ENCODE results near the gene ZNF428.

DNA sequence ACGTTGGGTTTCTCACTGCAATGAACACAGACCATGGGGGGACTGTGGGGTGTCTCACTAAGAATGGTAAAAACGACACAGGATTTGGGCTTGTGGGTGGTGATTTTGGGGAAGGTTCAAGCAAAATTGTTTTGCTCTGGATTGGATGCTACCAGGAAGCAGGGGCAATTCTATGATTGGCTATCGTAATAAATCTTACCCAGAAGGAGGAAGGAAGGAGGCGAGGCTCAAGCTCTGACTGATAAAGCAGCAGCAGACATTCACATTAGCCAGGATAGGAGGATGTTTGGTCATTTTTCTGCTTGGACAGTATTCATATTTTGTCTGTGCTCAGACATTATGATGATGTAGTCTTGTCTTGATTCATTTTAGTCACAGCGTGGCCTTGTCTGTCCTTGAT is 21.6 kb downstream of the ZNF428 start:
- no peak for TF ChIP-seq POLR2A (IDR thresholded peaks at IDR 0.05)
- TF ChIP-seq, protein P1, sequence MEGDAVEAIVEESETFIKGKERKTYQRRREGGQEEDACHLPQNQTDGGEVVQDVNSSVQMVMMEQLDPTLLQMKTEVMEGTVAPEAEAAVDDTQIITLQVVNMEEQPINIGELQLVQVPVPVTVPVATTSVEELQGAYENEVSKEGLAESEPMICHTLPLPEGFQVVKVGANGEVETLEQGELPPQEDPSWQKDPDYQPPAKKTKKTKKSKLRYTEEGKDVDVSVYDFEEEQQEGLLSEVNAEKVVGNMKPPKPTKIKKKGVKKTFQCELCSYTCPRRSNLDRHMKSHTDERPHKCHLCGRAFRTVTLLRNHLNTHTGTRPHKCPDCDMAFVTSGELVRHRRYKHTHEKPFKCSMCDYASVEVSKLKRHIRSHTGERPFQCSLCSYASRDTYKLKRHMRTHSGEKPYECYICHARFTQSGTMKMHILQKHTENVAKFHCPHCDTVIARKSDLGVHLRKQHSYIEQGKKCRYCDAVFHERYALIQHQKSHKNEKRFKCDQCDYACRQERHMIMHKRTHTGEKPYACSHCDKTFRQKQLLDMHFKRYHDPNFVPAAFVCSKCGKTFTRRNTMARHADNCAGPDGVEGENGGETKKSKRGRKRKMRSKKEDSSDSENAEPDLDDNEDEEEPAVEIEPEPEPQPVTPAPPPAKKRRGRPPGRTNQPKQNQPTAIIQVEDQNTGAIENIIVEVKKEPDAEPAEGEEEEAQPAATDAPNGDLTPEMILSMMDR (IDR thresholded peaks at IDR 0.05) = no peak

Measured in heart left ventricle (tissue), 13 donors.